Measurements from ENCODE around the gene CYRIA. TPM values are rescaled to one million over a fixed set of nuclear protein-coding genes. Genes with fewer than 3 reads are reported as not detected.

Gene CYRIA
- total and polyA plus RNA-seq, 8 donors, result under 0.01 to 12.7 (median 3.3) TPM

GRCh38 chr2:16687222-16687621 is 21.6 kb upstream of the CYRIA start:
- 32 to 92% (median 81%) methylated on average over 1 of the region's 1 CpG for WGBS, 5 donors

DNA sequence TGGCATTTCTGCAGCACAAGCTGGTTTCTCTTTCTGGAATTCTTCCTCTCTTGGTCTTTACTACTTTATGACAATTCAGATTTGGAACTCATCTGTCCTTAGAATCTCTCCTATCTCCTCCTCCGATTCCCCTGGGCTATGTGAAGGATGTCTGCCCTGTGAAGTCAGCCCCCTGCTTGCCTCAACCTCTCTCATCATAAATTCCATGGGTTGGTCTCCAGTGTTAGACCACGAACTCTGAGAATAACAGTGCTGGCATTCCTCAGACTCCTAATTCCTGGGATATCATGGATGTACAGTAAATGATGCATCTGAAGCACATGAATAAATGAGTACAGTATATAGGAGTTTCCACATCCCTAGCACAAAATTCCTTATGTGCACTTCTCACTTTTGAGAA is 21.0 kb upstream of the CYRIA start:
- intact Hi-C loops (cut with DNase I; ENCODE audit: low total_unique reads), result no loop called here
- Histone ChIP-seq H3K27ac (no peak overlapping the region), H3K4me3 (no peak overlapping the region), H3K27me3 (no peaks in the 10 kb centered on the region), H3K36me3 (no peaks in the 10 kb centered on the region), H3K9me3 (no peaks in the 10 kb centered on the region), H3K4me1 (no peaks in the 10 kb centered on the region)
- 71 to 88% (median 85%) methylated on average over 2 of the region's 2 CpGs for WGBS, 5 donors
- DNase-seq, result no peak
- TF ChIP-seq CTCF (IDR thresholded peaks at IDR 0.05) (no peak), POLR2AphosphoS5 (IDR thresholded peaks at IDR 0.05) (no peak), POLR2A (IDR thresholded peaks at IDR 0.05) (no peak)

More at GRCh38 chr2:16687222-16687621, 21.6 kb upstream of the CYRIA start:
- no peaks in the 10 kb centered on the region for H3K4me1 ChIP-seq
- H3K4me3 ChIP-seq, result no peak overlapping the region
- H3K27me3 ChIP-seq, result no peaks in the 10 kb centered on the region
- no peak for DNase-seq
- no peak for TF ChIP-seq CTCF (IDR thresholded peaks at IDR 0.05)
- no peak overlapping the region for H3K27ac ChIP-seq
- H3K9me3 ChIP-seq, result no peaks in the 10 kb centered on the region
- intact Hi-C loops (cut with DNase I; ENCODE audit: low total_unique reads), result no loop called here
- no peaks in the 10 kb centered on the region for H3K36me3 ChIP-seq

- no peak overlapping the region for H3K27ac ChIP-seq
- H3K9me3 ChIP-seq, result no peaks in the 10 kb centered on the region
- H3K27me3 ChIP-seq, result no peaks in the 10 kb centered on the region
- H3K4me1 ChIP-seq, result no peaks in the 10 kb centered on the region
- no peak for TF ChIP-seq POLR2AphosphoS5 (IDR thresholded peaks at IDR 0.05)
- TF ChIP-seq EP300 (IDR thresholded peaks at IDR 0.05), result no peak
- TF ChIP-seq CTCF (IDR thresholded peaks at IDR 0.05), result no peak
- TF ChIP-seq POLR2A (IDR thresholded peaks at IDR 0.05), result no peak
- intact Hi-C loops (cut with DNase I; ENCODE audit: low total_unique reads), result no loop called here
- no peak for DNase-seq
- H3K36me3 ChIP-seq, result no peaks in the 10 kb centered on the region
- H3K4me3 ChIP-seq, result no peak overlapping the region
These were observed 19.7 kb upstream of the CYRIA start for GRCh38 chr2:16685340-16685715.

GRCh38 chr2:16684676-16685339 is 19.2 kb upstream of the CYRIA start:
- Histone ChIP-seq H3K27ac (no peak overlapping the region), H3K9me3 (no peaks in the 10 kb centered on the region), H3K4me3 (no peak overlapping the region), H3K27me3 (no peaks in the 10 kb centered on the region), H3K36me3 (no peaks in the 10 kb centered on the region), H3K4me1 (no peaks in the 10 kb centered on the region)
- intact Hi-C loops (cut with DNase I; ENCODE audit: low total_unique reads), result no loop called here
- no peak for DNase-seq
- TF ChIP-seq POLR2A (IDR thresholded peaks at IDR 0.05), result no peak
- WGBS, 5 donors, result 81 to 93% (median 85%) methylated on average over 7 of the region's 7 CpGs

DNA sequence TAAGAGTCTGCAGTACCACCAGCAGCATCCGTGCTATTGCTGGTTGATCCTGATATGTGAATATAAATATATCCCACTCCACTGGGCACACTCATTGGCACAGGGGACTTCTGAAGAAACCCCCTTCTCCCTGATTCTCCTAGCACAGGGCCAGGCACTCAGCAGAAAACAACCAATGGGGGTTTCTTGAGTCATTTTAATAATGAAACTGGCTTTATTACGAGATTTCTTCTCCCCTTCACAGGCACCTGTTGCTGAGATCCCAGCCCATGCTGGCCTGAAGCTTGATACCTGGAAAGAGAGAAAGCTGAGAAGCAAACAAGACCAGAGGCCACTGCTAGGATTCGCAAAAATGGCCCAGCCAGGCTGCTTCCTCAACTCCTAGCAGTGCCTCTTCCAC is 17.9 kb upstream of the CYRIA start:
- H3K27ac ChIP-seq, result no peak overlapping the region
- DNase-seq, result no peak
- WGBS, 5 donors, result 79 to 88% (median 81%) methylated on average over 3 of the region's 3 CpGs
- H3K36me3 ChIP-seq, result no peaks in the 10 kb centered on the region
- intact Hi-C loops (cut with DNase I; ENCODE audit: low total_unique reads), result no loop called here
- H3K4me3 ChIP-seq, result no peak overlapping the region
- no peaks in the 10 kb centered on the region for H3K27me3 ChIP-seq
- no peak for TF ChIP-seq EP300 (IDR thresholded peaks at IDR 0.05)
- no peaks in the 10 kb centered on the region for H3K4me1 ChIP-seq
- H3K9me3 ChIP-seq, result no peaks in the 10 kb centered on the region

All from stomach (tissue), 9 donors.